NB4 (cell line): Measurements from ENCODE around the gene POLDIP3.

Experiments
- CTCF ChIP-seq: IDR thresholded peaks from one replicate; pipeline ENCODE4 v1.5.1; 2012; ENCODE audit warnings: low read depth, low read length
- MAX ChIP-seq: IDR thresholded peaks from 2 replicates; pipeline ENCODE4 v1.6.1; 2011; ENCODE audit warnings: low read depth, low read length
- MYC ChIP-seq: IDR thresholded peaks from 2 replicates; pipeline ENCODE4 v1.6.1; 2011; ENCODE audit warnings: low read depth, low read length
- POLR2A ChIP-seq: IDR thresholded peaks from 2 replicates; pipeline ENCODE4 v1.6.1; 2011; ENCODE audit warnings: mild to moderate bottlenecking; ENCODE audit not compliant: insufficient read length; ENCODE audit errors: extremely low read depth

GRCh38 chr22:42655693-42656092 lies 41.0 kb upstream of the POLDIP3 start:
- no peak for TF ChIP-seq CTCF
- no peak for TF ChIP-seq POLR2A
- no peak for TF ChIP-seq MAX
- TF ChIP-seq MYC: no peak
